Upper lobe of left lung (tissue), 6 donors: ENCODE measurements around the gene MAP1A. TPM values are rescaled to one million over a fixed set of nuclear protein-coding genes. Genes with fewer than 3 reads are reported as not detected.

ENCODE experiments used
- ATAC-seq, 2 donors: fragments of 200-7000 bp; cut with Tn5 transposase; one replicate each; pipeline ENCODE4 v1.9.1; 2022; ENCODE audit warnings: mild to moderate bottlenecking in 2 of 2, moderate library complexity in 2 of 2; ENCODE audit not compliant: low FRiP score in 2 of 2
- DNase-seq, 2 donors: peaks; one replicate each; pipeline ENCODE4 v3.0.0-alpha.2; 2019 to 2020
- H3K27ac ChIP-seq, 4 donors: fragments of 200-600 bp; sonication (generic); one replicate each; pipeline ENCODE4 v1.5.1; 2016 to 2019
- H3K27me3 ChIP-seq, 4 donors: fragments of 200-600 bp; sonication (generic); one replicate each; pipeline ENCODE4 v1.5.1; 2017 to 2019
- H3K36me3 ChIP-seq, 4 donors: fragments of 200-600 bp; sonication (generic); one replicate each; pipeline ENCODE4 v1.5.1; 2016 to 2019
- H3K4me1 ChIP-seq, 4 donors: fragments of 200-600 bp; sonication (generic); one replicate each; pipeline ENCODE4 v1.5.1; 2018 to 2019
- H3K4me3 ChIP-seq, 4 donors: fragments of 200-600 bp; sonication (generic); one replicate each; pipeline ENCODE4 v1.5.1; 2017 to 2019; ENCODE audit warnings: mild to moderate bottlenecking in 2 of 4, moderate library complexity in 1 of 4
- H3K9me3 ChIP-seq, 4 donors: fragments of 200-600 bp; sonication (generic); one replicate each; pipeline ENCODE4 v1.5.1; 2018 to 2019
- CTCF ChIP-seq, 6 experiments: fragments of 450-650 bp in 4 of 6; fragments of 200-600 bp in 2 of 6; sonication (generic) in 2 of 6; IDR thresholded peaks; one replicate each; pipeline ENCODE4 v1.5.1; 2016 to 2019; ENCODE audit warnings: antibody characterized with exemption in 6 of 6
- EP300 ChIP-seq, 4 donors: sonication (generic); formaldehyde crosslinking; IDR thresholded peaks; one replicate each; pipeline ENCODE4 v1.5.1; 2017; ENCODE audit warnings: antibody characterized with exemption in 4 of 4, control low read depth in 2 of 4
- POLR2A ChIP-seq, 4 donors: fragments of 450-650 bp; IDR thresholded peaks; one replicate each; pipeline ENCODE4 v1.5.1; 2016 to 2017; ENCODE audit warnings: antibody characterized with exemption in 4 of 4, mild to moderate bottlenecking in 2 of 4
- POLR2AphosphoS5 ChIP-seq, 2 donors: sonication (generic); formaldehyde crosslinking; IDR thresholded peaks; one replicate each; pipeline ENCODE4 v1.5.1; 2017; ENCODE audit warnings: antibody characterized with exemption in 2 of 2
- WGBS, 2 donors: methylation state at CpG; one replicate each; pipeline ENCODE4 v1.1.5; 2017 to 2018; 5-methylcytosine and 5-hydroxymethylcytosine counted together
- total RNA-seq, 6 donors: library from RNA; depleted of rRNA in 4 of 6; stranded (reverse); fragments of >200 nt in 4 of 6; gene quantifications; one replicate each; pipeline versions ENCODE4 v1.1.0 to v1.2.1, GENCODE V29; 2016 to 2021
- donor health status: DM: no; HTN: no; CAD: no; lungs with moderate emphysema.
- donor health status: DM: no; HTN: yes; CAD: no; lungs with severe emphysema.

Gene MAP1A
- total RNA-seq, 6 donors from 2014 or later = 2.9 to 9.8 (median 6.1) TPM

GRCh38 chr15:43525131-43525530 is 7.7 kb downstream of the MAP1A start:
- DNase-seq (no peak), ATAC-seq (no peak)
- Histone ChIP-seq H3K27ac (no peak overlapping the region), H3K36me3 (peaks cover 0 to 7% (median 0%) of the 10 kb centered on the region in 4 donors), H3K9me3 (no peaks in the 10 kb centered on the region), H3K4me3 (no peak overlapping the region), H3K4me1 (no peaks in the 10 kb centered on the region), H3K27me3 (no peaks in the 10 kb centered on the region)
- WGBS, 2 donors = 88 to 89% methylated on average over 4 of the region's 4 CpGs
- TF ChIP-seq POLR2AphosphoS5 (IDR thresholded peaks at IDR 0.05) (no peak), EP300 (IDR thresholded peaks at IDR 0.05) (no peak), POLR2A (IDR thresholded peaks at IDR 0.05) (no peak), CTCF (IDR thresholded peaks at IDR 0.05) (no peak)

GRCh38 chr15:43526261-43526930 is 9.0 kb downstream of the MAP1A start:
- no peak for ATAC-seq
- H3K27me3 ChIP-seq = no peaks in the 10 kb centered on the region
- WGBS, 2 donors = 72 to 85% methylated on average over 11 of the region's 11 CpGs
- TF ChIP-seq EP300 (IDR thresholded peaks at IDR 0.05) (no peak), POLR2AphosphoS5 (IDR thresholded peaks at IDR 0.05) (no peak), POLR2A (IDR thresholded peaks at IDR 0.05) (no peak), CTCF (IDR thresholded peaks at IDR 0.05) (no peak)
- H3K4me1 ChIP-seq = no peaks in the 10 kb centered on the region
- no peaks in the 10 kb centered on the region for H3K9me3 ChIP-seq
- no peak overlapping the region for H3K4me3 ChIP-seq
- H3K36me3 ChIP-seq = peaks cover 0 to 6% (median 0%) of the 10 kb centered on the region in 4 donors
- no peak for DNase-seq
- H3K27ac ChIP-seq = no peak overlapping the region

- Histone ChIP-seq H3K36me3 (no peaks in the 10 kb centered on the region), H3K9me3 (no peaks in the 10 kb centered on the region), H3K4me3 (no peak overlapping the region), H3K4me1 (no peaks in the 10 kb centered on the region), H3K27ac (no peak overlapping the region), H3K27me3 (no peaks in the 10 kb centered on the region)
- DNase-seq (no peak), ATAC-seq (no peak)
- WGBS, 2 donors = 79 to 91% methylated on average over 9 of the region's 9 CpGs
- TF ChIP-seq POLR2AphosphoS5 (IDR thresholded peaks at IDR 0.05) (no peak), CTCF (IDR thresholded peaks at IDR 0.05) (no peak), EP300 (IDR thresholded peaks at IDR 0.05) (no peak), POLR2A (IDR thresholded peaks at IDR 0.05) (no peak)
These were observed 9.8 kb downstream of the MAP1A start for GRCh38 chr15:43527016-43527801.

- Histone ChIP-seq H3K4me3 (no peak overlapping the region), H3K9me3 (no peaks in the 10 kb centered on the region), H3K36me3 (no peaks in the 10 kb centered on the region), H3K4me1 (no peaks in the 10 kb centered on the region), H3K27me3 (no peaks in the 10 kb centered on the region), H3K27ac (no peak overlapping the region)
- DNase-seq (no peak), ATAC-seq (no peak)
- TF ChIP-seq POLR2AphosphoS5 (IDR thresholded peaks at IDR 0.05) (no peak), CTCF (IDR thresholded peaks at IDR 0.05) (no peak), POLR2A (IDR thresholded peaks at IDR 0.05) (no peak), EP300 (IDR thresholded peaks at IDR 0.05) (no peak)
- WGBS, 2 donors = 86 to 89% methylated on average over 10 to 12 of the region's 12 CpGs
These were observed 10.6 kb downstream of the MAP1A start for GRCh38 chr15:43527802-43528541.
